A549 (cell line): ENCODE measurements around the gene ZNF292. TPM values are rescaled to one million over a fixed set of nuclear protein-coding genes. Genes with fewer than 3 reads are reported as not detected.

ENCODE experiments used
- ATAC-seq, 2 experiments: fragments of 200-7000 bp in 1 of 2; fragments of >200 bp in 1 of 2; cut with Nextera tagmentation in 1 of 2; cut with Tn5 transposase in 1 of 2; 3 replicates each; pipeline versions ENCODE4 v1.8.0 to v1.9.1; 2018 to 2020; ENCODE audit warnings: mild to moderate bottlenecking in 1 of 2, moderate library complexity in 1 of 2
- CTCF ChIA-PET: fragments of 300-600 bp; sonication (Branson Sonifier 250); formaldehyde crosslinking; extraction: SDS; loops from one replicate; lab custom pipeline; 2021; ENCODE audit warnings: antibody characterized with exemption, inconsistent platforms; lab: Yijun Ruan, JAX
- POLR2A ChIA-PET: fragments of 350-600 bp; formaldehyde crosslinking; extraction: SDS; loops from one replicate; lab custom pipeline; 2021; ENCODE audit warnings: antibody characterized with exemption, inconsistent platforms; lab: Yijun Ruan, JAX
- DNase-seq, 2 experiments: peaks; one replicate each; pipeline versions ENCODE4 v3.0.0 to v3.0.0-alpha.2; 2011 to 2016; ENCODE audit warnings: low read depth in 1 of 2, low spot score in 1 of 2
- FAIRE-seq: peaks from 2 replicates; lab custom pipeline; 2011; peaks lifted over from hg19 to GRCh38; lab: Jason Lieb, UNC
- H3K27ac ChIP-seq, 2 experiments: fragments of >200 bp; sonication (Bioruptor Twin); formaldehyde crosslinking; 3 replicates each; pipeline ENCODE4 v1.5.1; 2016 to 2017
- H3K4me1 ChIP-seq: fragments of >200 bp; sonication (Bioruptor Twin); formaldehyde crosslinking; 3 replicates; pipeline ENCODE4 v1.6.1; 2016
- H3K4me2 ChIP-seq: fragments of >200 bp; sonication (Bioruptor Twin); formaldehyde crosslinking; 3 replicates; pipeline ENCODE4 v1.6.1; 2016
- H3K4me3 ChIP-seq: fragments of >200 bp; sonication (Bioruptor Twin); formaldehyde crosslinking; 3 replicates; pipeline ENCODE4 v1.5.1; 2016
- H3K9me3 ChIP-seq: fragments of >200 bp; sonication (Bioruptor Twin); formaldehyde crosslinking; 3 replicates; pipeline ENCODE4 v1.6.1; 2016
- BCL3 ChIP-seq: fragments of >200 bp; sonication (Bioruptor Twin); formaldehyde crosslinking; IDR thresholded peaks from 3 replicates; pipeline ENCODE4 v1.6.1; 2016
- CEBPB ChIP-seq, 2 experiments: fragments of >200 bp in 1 of 2; sonication (Bioruptor Twin) in 1 of 2; formaldehyde crosslinking in 1 of 2; IDR thresholded peaks; 2 replicates each; pipeline ENCODE4 v1.6.1; 2012 to 2016
- EP300 ChIP-seq, 2 experiments: fragments of >200 bp; sonication (Bioruptor Twin); formaldehyde crosslinking; IDR thresholded peaks; 2 replicates in 1 of 2; 3 replicates in 1 of 2; pipeline ENCODE4 v1.6.1; 2016 to 2017
- FOXS1 ChIP-seq: fragments of 250-450 bp; sonication (Bioruptor Pico); IDR thresholded peaks from 2 replicates; pipeline ENCODE4 v1.5.0; 2020; ENCODE audit warnings: mild to moderate bottlenecking, moderate library complexity
- HDAC2 ChIP-seq: fragments of 200-600 bp; sonication (generic); IDR thresholded peaks from 2 replicates; pipeline ENCODE4 v1.6.1; 2016
- HES2 ChIP-seq: fragments of >200 bp; sonication (Bioruptor Twin); formaldehyde crosslinking; IDR thresholded peaks from 2 replicates; pipeline ENCODE4 v1.6.1; 2016
- HOXB13 ChIP-seq: fragments of 250-450 bp; sonication (Bioruptor Pico); IDR thresholded peaks from 2 replicates; pipeline ENCODE4 v1.5.0; 2020; ENCODE audit warnings: low read depth, mild to moderate bottlenecking, moderate library complexity
- HOXB5 ChIP-seq: fragments of 250-450 bp; sonication (Bioruptor Pico); IDR thresholded peaks from 2 replicates; pipeline ENCODE4 v1.5.0; 2020; ENCODE audit warnings: mild to moderate bottlenecking, moderate library complexity
- KDM5A ChIP-seq: fragments of 200-600 bp; sonication (generic); IDR thresholded peaks from 2 replicates; pipeline ENCODE4 v1.6.1; 2016; ENCODE audit warnings: antibody characterized with exemption, mild to moderate bottlenecking
- MAFK ChIP-seq: fragments of 450-650 bp; IDR thresholded peaks from 2 replicates; pipeline ENCODE4 v1.6.1; 2014; ENCODE audit not compliant: partially characterized antibody
- MYC ChIP-seq: IDR thresholded peaks from 2 replicates; pipeline ENCODE4 v1.6.1; 2012; ENCODE audit warnings: mild to moderate bottlenecking, inconsistent platforms, low read length, improper control_type of control experiment, borderline replicate concordance
- NFE2L2 ChIP-seq: fragments of 150-350 bp; conservative IDR thresholded peaks from 2 replicates; pipeline ENCODE4 v1.6.1; 2014; ENCODE audit warnings: low read length
- NR3C1 ChIP-seq: fragments of >200 bp; sonication (Bioruptor Twin); formaldehyde crosslinking; IDR thresholded peaks from 3 replicates; pipeline ENCODE4 v1.6.1; 2017
- PBX3 ChIP-seq: IDR thresholded peaks from 2 replicates; pipeline ENCODE4 v1.6.1; 2012
- PHF8 ChIP-seq: fragments of 200-600 bp; sonication (generic); IDR thresholded peaks from 2 replicates; pipeline ENCODE4 v1.6.1; 2016; ENCODE audit warnings: low read depth, mild to moderate bottlenecking, antibody characterized with exemption, moderate library complexity, borderline replicate concordance
- POLR2A ChIP-seq: IDR thresholded peaks from 2 replicates; pipeline ENCODE4 v1.6.1; 2012; ENCODE audit warnings: mild to moderate bottlenecking, low read length
- RARB ChIP-seq: fragments of 250-450 bp; sonication (Bioruptor Pico); IDR thresholded peaks from 2 replicates; pipeline ENCODE4 v1.8.0; 2021; ENCODE audit warnings: mild to moderate bottlenecking, moderate library complexity
- RCOR1 ChIP-seq: fragments of 150-350 bp; IDR thresholded peaks from 2 replicates; pipeline ENCODE4 v1.6.1; 2014; ENCODE audit warnings: antibody characterized with exemption, low read length, low read depth
- SMC3 ChIP-seq: fragments of >200 bp; sonication (Bioruptor Twin); formaldehyde crosslinking; IDR thresholded peaks from 3 replicates; pipeline ENCODE4 v1.6.1; 2018; ENCODE audit warnings: inconsistent platforms
- TP53 ChIP-seq: fragments of 250-450 bp; sonication (Bioruptor Pico); IDR thresholded peaks from 2 replicates; pipeline ENCODE4 v1.5.0; 2021; ENCODE audit warnings: mild to moderate bottlenecking, moderate library complexity
- WGBS: methylation state at CpG from one replicate; pipeline ENCODE4 v1.1.6; 2017; ENCODE audit errors: missing lambda C conversion rate; 5-methylcytosine and 5-hydroxymethylcytosine counted together
- polyA plus RNA-seq, 4 experiments: library from polyadenylated mRNA; depleted of rRNA in 3 of 4; stranded (reverse); fragments of >200 nt; fragmentation: RNase III in 1 of 4; extraction: RNeasy Plus Mini Kit Qiagen cat#74134 plus additional on column Dnase treatment in 1 of 4; gene quantifications; 2 replicates in 3 of 4; 3 replicates in 1 of 4; pipeline ENCODE4 v1.2.3, GENCODE V29; 2011 to 2017
- TF ChIP-seq, protein P1 (sequence below): fragments of 200-600 bp; sonication (generic); IDR thresholded peaks from 2 replicates; pipeline ENCODE4 v1.6.1; 2016; ENCODE audit warnings: antibody characterized with exemption, mild to moderate bottlenecking, moderate library complexity
- TF ChIP-seq, protein P2 (sequence below): fragments of 250-450 bp; sonication (Bioruptor Pico); IDR thresholded peaks from 2 replicates; pipeline ENCODE4 v1.5.0; 2021; ENCODE audit warnings: mild to moderate bottlenecking, moderate library complexity, borderline replicate concordance

ZNF292 gene
- polyA plus RNA-seq, 2 of the 4 experiments (the other 2 are of a cell fraction): 2.5 to 7.5 TPM

- TF ChIP-seq, protein P1, sequence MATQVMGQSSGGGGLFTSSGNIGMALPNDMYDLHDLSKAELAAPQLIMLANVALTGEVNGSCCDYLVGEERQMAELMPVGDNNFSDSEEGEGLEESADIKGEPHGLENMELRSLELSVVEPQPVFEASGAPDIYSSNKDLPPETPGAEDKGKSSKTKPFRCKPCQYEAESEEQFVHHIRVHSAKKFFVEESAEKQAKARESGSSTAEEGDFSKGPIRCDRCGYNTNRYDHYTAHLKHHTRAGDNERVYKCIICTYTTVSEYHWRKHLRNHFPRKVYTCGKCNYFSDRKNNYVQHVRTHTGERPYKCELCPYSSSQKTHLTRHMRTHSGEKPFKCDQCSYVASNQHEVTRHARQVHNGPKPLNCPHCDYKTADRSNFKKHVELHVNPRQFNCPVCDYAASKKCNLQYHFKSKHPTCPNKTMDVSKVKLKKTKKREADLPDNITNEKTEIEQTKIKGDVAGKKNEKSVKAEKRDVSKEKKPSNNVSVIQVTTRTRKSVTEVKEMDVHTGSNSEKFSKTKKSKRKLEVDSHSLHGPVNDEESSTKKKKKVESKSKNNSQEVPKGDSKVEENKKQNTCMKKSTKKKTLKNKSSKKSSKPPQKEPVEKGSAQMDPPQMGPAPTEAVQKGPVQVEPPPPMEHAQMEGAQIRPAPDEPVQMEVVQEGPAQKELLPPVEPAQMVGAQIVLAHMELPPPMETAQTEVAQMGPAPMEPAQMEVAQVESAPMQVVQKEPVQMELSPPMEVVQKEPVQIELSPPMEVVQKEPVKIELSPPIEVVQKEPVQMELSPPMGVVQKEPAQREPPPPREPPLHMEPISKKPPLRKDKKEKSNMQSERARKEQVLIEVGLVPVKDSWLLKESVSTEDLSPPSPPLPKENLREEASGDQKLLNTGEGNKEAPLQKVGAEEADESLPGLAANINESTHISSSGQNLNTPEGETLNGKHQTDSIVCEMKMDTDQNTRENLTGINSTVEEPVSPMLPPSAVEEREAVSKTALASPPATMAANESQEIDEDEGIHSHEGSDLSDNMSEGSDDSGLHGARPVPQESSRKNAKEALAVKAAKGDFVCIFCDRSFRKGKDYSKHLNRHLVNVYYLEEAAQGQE: no peak
- TF ChIP-seq KDM5A (no peak), NFE2L2 (no peak), NR3C1 (no peak), PBX3 (no peak), HDAC2 (no peak), POLR2A (no peak), MAFK (no peak), BCL3 (no peak), HOXB5 (CRISPR knock-in tag) (no peak), MYC (no peak), RARB (CRISPR knock-in tag) (no peak), TP53 (CRISPR knock-in tag) (no peak)
- TF ChIP-seq, protein P2, sequence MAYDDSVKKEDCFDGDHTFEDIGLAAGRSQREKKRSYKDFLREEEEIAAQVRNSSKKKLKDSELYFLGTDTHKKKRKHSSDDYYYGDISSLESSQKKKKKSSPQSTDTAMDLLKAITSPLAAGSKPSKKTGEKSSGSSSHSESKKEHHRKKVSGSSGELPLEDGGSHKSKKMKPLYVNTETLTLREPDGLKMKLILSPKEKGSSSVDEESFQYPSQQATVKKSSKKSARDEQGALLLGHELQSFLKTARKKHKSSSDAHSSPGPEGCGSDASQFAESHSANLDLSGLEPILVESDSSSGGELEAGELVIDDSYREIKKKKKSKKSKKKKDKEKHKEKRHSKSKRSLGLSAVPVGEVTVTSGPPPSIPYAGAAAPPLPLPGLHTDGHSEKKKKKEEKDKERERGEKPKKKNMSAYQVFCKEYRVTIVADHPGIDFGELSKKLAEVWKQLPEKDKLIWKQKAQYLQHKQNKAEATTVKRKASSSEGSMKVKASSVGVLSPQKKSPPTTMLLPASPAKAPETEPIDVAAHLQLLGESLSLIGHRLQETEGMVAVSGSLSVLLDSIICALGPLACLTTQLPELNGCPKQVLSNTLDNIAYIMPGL (CRISPR knock-in tag): no peak
- ATAC-seq (no peak), DNase-seq (no peak), FAIRE-seq (no peak)
- no peaks in the 10 kb centered on the region for H3K4me1 ChIP-seq
- no peak overlapping the region for H3K4me3 ChIP-seq
- no peaks in the 10 kb centered on the region for H3K9me3 ChIP-seq
- H3K27ac ChIP-seq: no peak overlapping the region
- no peak overlapping the region for H3K4me2 ChIP-seq
- ChIA-PET POLR2A (no interaction called here), CTCF (interaction anchor here (0.6 kb wide), 1 partner anchor 19 kb away, joined by 3 read pairs; no protein-coding TSS in a partner anchor)
These were observed 59.5 kb downstream of the ZNF292 start for GRCh38 chr6:87214831-87215230.

GRCh38 chr6:87220997-87221396, 65.6 kb downstream of the ZNF292 start:
- POLR2A ChIA-PET: no interaction called here
- H3K9me3 ChIP-seq: no peaks in the 10 kb centered on the region
- no peaks in the 10 kb centered on the region for H3K4me1 ChIP-seq
- no peak overlapping the region for H3K4me2 ChIP-seq
- DNase-seq: no peak
- no peak overlapping the region for H3K4me3 ChIP-seq
- CTCF ChIA-PET: interaction anchor here (0.9 kb wide), 1 partner anchor 155 kb away, joined by 3 read pairs; no protein-coding TSS in a partner anchor
- no peak for ATAC-seq
- WGBS: 86% methylated on average over 1 of the region's 1 CpG
- TF ChIP-seq EP300 (IDR thresholded peaks at IDR 0.05) (no peak), KDM5A (no peak), HOXB13 (CRISPR knock-in tag) (no peak), HDAC2 (no peak), HES2 (no peak), MAFK (no peak), NFE2L2 (no peak), RCOR1 (no peak), PHF8 (no peak), SMC3 (no peak), NR3C1 (no peak), POLR2A (no peak), PBX3 (no peak), BCL3 (no peak), FOXS1 (CRISPR knock-in tag) (no peak), CEBPB (IDR thresholded peaks at IDR 0.05) (no peak), RARB (CRISPR knock-in tag) (no peak)
- no peak for FAIRE-seq
- no peak overlapping the region for H3K27ac ChIP-seq
